Measurements from ENCODE around the gene NOTO. TPM values are rescaled to one million over a fixed set of nuclear protein-coding genes. Genes with fewer than 3 reads are reported as not detected.
A peak's percentile ranks its signal among the peaks of the same experiment; 100 is the strongest.
"Not testable (repeated sequence)": the region's sequence is repeated elsewhere in the genome, so short reads cannot be mapped to it uniquely, and the experiment has no call there.

The NOTO gene
- total RNA-seq, 3 donors from 2014 or later (not counting 1 experiment from before 2014, with no cell fraction given), result not detected

DNA sequence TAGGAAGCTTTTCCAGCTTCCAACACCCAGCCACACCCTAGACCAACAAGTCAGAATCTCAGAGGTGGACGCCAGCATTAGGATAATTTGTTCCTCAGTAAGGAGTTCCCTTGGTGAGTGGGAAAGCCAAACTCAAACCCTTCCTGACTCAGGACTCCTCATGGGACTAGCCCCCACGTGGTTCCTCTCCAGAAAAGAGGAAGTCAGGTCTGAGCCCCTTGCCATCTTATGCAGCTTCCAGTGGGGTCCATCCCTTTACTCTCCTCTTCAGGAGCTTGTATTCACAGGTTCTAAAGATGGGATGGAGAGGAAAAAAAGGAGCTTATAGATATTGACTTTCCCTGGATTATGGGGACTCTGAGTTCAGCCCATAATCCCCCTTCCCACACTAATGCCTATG lies 14.8 kb upstream of the NOTO start:
- intact Hi-C loops (cut with micrococcal nuclease), result no loop called here
- no peaks in the 10 kb centered on the region for H3K36me3 Mint-ChIP-seq
- Histone ChIP-seq H3K9me3 (ENCODE audit: control insufficient read depth, insufficient read depth, low read length) (no peaks in the 10 kb centered on the region), H3K4me1 (ENCODE audit: control insufficient read depth, insufficient read depth, low read length) (no peaks in the 10 kb centered on the region), H3K36me3 (ENCODE audit: control insufficient read depth, insufficient read depth, low read length) (no peaks in the 10 kb centered on the region), H3K27me3 (ENCODE audit: control insufficient read depth, insufficient read depth, low read length) (no peaks in the 10 kb centered on the region), H3K27ac (ENCODE audit: low read length) (no peak overlapping the region), H3K4me3 (ENCODE audit: low read length) (no peak overlapping the region)
- TF ChIP-seq, protein P1, sequence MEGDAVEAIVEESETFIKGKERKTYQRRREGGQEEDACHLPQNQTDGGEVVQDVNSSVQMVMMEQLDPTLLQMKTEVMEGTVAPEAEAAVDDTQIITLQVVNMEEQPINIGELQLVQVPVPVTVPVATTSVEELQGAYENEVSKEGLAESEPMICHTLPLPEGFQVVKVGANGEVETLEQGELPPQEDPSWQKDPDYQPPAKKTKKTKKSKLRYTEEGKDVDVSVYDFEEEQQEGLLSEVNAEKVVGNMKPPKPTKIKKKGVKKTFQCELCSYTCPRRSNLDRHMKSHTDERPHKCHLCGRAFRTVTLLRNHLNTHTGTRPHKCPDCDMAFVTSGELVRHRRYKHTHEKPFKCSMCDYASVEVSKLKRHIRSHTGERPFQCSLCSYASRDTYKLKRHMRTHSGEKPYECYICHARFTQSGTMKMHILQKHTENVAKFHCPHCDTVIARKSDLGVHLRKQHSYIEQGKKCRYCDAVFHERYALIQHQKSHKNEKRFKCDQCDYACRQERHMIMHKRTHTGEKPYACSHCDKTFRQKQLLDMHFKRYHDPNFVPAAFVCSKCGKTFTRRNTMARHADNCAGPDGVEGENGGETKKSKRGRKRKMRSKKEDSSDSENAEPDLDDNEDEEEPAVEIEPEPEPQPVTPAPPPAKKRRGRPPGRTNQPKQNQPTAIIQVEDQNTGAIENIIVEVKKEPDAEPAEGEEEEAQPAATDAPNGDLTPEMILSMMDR (IDR thresholded peaks at IDR 0.05), result no peak
- H3K27me3 Mint-ChIP-seq (ENCODE audit: low read depth in 2 of 2), result peaks cover 3 to 27% of the 10 kb centered on the region in 2 donors
- DNase-seq, result no peak
- no peaks in the 10 kb centered on the region for H3K9me3 Mint-ChIP-seq
- H3K4me1 Mint-ChIP-seq, result no peaks in the 10 kb centered on the region
- no peak overlapping the region for H3K27ac Mint-ChIP-seq
- 0% methylated on average over 1 of the region's 2 CpGs for WGBS (ENCODE audit: insufficient coverage)
- no peak for ATAC-seq
- H3K4me3 Mint-ChIP-seq, result no peak overlapping the region

DNA sequence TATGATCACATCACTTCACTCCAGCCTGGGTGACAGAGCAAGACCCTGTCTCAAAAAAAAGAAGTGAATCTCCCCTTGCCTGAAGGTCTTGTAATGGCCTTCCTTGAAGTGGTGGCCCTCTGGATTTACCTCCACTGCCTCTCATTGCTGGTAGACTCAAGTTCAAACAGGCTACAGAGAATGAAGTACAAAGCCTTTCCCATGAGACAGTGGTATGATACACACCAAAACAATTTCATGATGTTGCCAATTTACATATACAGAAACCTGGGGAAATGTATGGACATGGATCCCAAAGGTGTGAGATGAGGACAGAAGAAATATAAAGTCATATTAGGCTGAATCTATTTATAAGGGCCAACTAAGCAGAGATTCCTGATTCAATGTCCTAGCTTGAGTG lies 4.8 kb upstream of the NOTO start:
- no peaks in the 10 kb centered on the region for H3K9me3 Mint-ChIP-seq
- peaks cover 9% of the 10 kb centered on the region for H3K27me3 ChIP-seq (ENCODE audit: control insufficient read depth, insufficient read depth, low read length)
- TF ChIP-seq, protein P1 (IDR thresholded peaks at IDR 0.05), result no peak
- intact Hi-C loops (cut with micrococcal nuclease), result no loop called here
- H3K27ac Mint-ChIP-seq, result no peak overlapping the region
- H3K4me3 Mint-ChIP-seq, result no peak overlapping the region
- no peaks in the 10 kb centered on the region for H3K9me3 ChIP-seq (ENCODE audit: control insufficient read depth, insufficient read depth, low read length)
- DNase-seq (no peak), ATAC-seq (no peak)
- H3K27ac ChIP-seq (ENCODE audit: low read length), result no peak overlapping the region
- no peak overlapping the region for H3K4me3 ChIP-seq (ENCODE audit: low read length)
- H3K4me1 Mint-ChIP-seq, result no peaks in the 10 kb centered on the region
- peaks cover 6% of the 10 kb centered on the region for H3K4me1 ChIP-seq (ENCODE audit: control insufficient read depth, insufficient read depth, low read length)
- H3K36me3 ChIP-seq (ENCODE audit: control insufficient read depth, insufficient read depth, low read length), result no peaks in the 10 kb centered on the region
- peaks cover 20 to 39% of the 10 kb centered on the region in 2 donors for H3K27me3 Mint-ChIP-seq (ENCODE audit: low read depth in 2 of 2)
- H3K36me3 Mint-ChIP-seq, result no peaks in the 10 kb centered on the region

DNA sequence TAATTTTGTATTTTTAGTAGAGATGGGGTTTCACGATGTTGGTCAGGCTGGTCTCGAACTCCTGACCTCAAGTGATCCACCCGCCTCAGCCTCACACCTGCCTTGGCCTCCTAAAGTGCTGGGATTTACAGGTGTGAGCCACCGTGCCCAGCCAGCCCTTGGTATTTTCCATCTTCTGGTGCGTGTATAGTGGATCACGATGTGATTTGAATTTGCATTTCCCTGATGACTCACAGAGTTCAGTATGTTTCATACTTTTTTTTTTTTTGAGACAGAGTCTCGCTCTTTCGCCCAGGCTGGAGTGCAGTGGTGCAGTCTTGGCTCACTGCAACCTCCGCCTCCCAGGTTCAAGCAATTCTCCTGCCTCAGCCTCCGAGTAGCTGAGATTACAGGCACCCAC lies 2.1 kb upstream of the NOTO start:
- H3K36me3 ChIP-seq (ENCODE audit: control insufficient read depth, insufficient read depth, low read length); H3K9me3 Mint-ChIP-seq; intact Hi-C loops (cut with micrococcal nuclease); DNase-seq; H3K4me3 Mint-ChIP-seq; H3K27ac ChIP-seq (ENCODE audit: low read length); H3K9me3 ChIP-seq (ENCODE audit: control insufficient read depth, insufficient read depth, low read length); H3K4me1 Mint-ChIP-seq; H3K27ac Mint-ChIP-seq; ATAC-seq; H3K4me3 ChIP-seq (ENCODE audit: low read length); H3K36me3 Mint-ChIP-seq: not testable (repeated sequence)
- peaks cover 20% of the 10 kb centered on the region for H3K27me3 ChIP-seq (ENCODE audit: control insufficient read depth, insufficient read depth, low read length)
- peaks cover 12% of the 10 kb centered on the region for H3K4me1 ChIP-seq (ENCODE audit: control insufficient read depth, insufficient read depth, low read length)
- peaks cover 33 to 54% of the 10 kb centered on the region in 2 donors for H3K27me3 Mint-ChIP-seq (ENCODE audit: low read depth in 2 of 2)
- 76% methylated on average over 8 of the region's 10 CpGs for WGBS (ENCODE audit: insufficient coverage)

DNA sequence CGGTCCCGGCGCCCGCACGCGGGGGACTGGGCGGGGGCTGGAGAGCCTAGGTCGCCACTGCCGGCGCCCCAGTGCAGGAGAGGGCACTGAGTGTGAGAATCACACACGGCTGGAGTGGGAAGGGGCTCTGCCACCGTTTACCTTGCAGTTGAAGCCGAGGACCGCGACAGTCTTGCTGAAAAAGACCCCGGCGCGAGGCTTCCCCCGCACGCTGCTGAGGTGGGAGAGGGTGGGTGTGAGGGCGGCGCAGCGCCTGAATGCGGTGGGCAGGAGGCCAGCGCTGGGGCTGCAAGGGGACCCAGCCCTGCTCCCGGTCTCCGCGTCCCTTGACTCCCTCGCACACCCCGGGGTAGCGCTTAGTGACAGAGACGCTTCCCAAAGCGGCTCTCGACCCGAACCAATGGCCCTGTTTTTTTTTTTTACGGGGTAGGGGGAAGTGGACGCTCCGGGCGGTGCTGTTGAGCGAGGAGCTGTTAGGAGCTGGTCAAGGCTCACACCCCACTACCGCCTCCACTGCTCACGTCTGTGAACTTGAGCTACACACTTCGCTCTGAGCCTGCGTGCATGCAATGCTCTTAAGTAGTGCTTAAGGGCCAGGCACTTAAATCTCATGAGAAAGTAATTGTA lies 794 bp downstream of the NOTO start:
- Mint-ChIP-seq H3K4me3 (peak overlapping the region; percentile 13), H3K9me3 (no peaks in the 10 kb centered on the region), H3K27me3 (ENCODE audit: low read depth in 2 of 2) (peaks cover 30 to 57% of the 10 kb centered on the region in 2 donors), H3K4me1 (no peaks in the 10 kb centered on the region), H3K36me3 (no peaks in the 10 kb centered on the region), H3K27ac (no peak overlapping the region)
- ATAC-seq (no peak), DNase-seq (no peak)
- no peak overlapping the region for H3K4me3 ChIP-seq (ENCODE audit: low read length)
- TF ChIP-seq, protein P1 (IDR thresholded peaks at IDR 0.05), result no peak
- peaks cover 22% of the 10 kb centered on the region for H3K27me3 ChIP-seq (ENCODE audit: control insufficient read depth, insufficient read depth, low read length)
- no peaks in the 10 kb centered on the region for H3K36me3 ChIP-seq (ENCODE audit: control insufficient read depth, insufficient read depth, low read length)
- peaks cover 12% of the 10 kb centered on the region for H3K4me1 ChIP-seq (ENCODE audit: control insufficient read depth, insufficient read depth, low read length)
- WGBS (ENCODE audit: insufficient coverage), result 4% methylated on average over 44 of the region's 44 CpGs
- no peaks in the 10 kb centered on the region for H3K9me3 ChIP-seq (ENCODE audit: control insufficient read depth, insufficient read depth, low read length)
- intact Hi-C loops (cut with micrococcal nuclease), result no loop called here
- no peak overlapping the region for H3K27ac ChIP-seq (ENCODE audit: low read length)
